CD4-positive, alpha-beta T cell (primary cell): Measurements from ENCODE around the gene ZNF888. TPM values are rescaled to one million over a fixed set of nuclear protein-coding genes. Genes with fewer than 3 reads are reported as not detected.
"Not testable (repeated sequence)": the region's sequence is repeated elsewhere in the genome, so short reads cannot be mapped to it uniquely, and the experiment has no call there.

Experiments
- ATAC-seq: fragments of 200-7000 bp; cut with Tn5 transposase; one replicate; pipeline ENCODE4 v1.10.0; 2022; ENCODE audit warnings: mild to moderate bottlenecking; ENCODE audit not compliant: poor library complexity
- CTCF ChIA-PET: fragments of 350-600 bp; sonication (Branson Sonifier 250); formaldehyde crosslinking; loops from one replicate; lab custom pipeline; 2021; ENCODE audit warnings: antibody characterized with exemption, inconsistent platforms; lab: Charles Lee
- POLR2A ChIA-PET: fragments of 350-600 bp; sonication (Branson Sonifier 250); formaldehyde crosslinking; loops from one replicate; lab custom pipeline; 2021; ENCODE audit warnings: antibody characterized with exemption, inconsistent platforms; lab: Charles Lee
- DNase-seq, 14 experiments: peaks; one replicate each; pipeline ENCODE4 v3.0.0-alpha.2; 2013 to 2020; ENCODE audit warnings: mixed read lengths in 2 of 14
- H3K27ac ChIP-seq, 2 donors: one replicate each; pipeline versions ENCODE4 v1.5.1 to v1.7.0; 2013; ENCODE audit warnings: low read length in 2 of 2, low read depth in 1 of 2, mild to moderate bottlenecking in 1 of 2
- H3K27me3 ChIP-seq, 2 experiments: 1 replicate in 1 of 2; 2 replicates in 1 of 2; pipeline versions ENCODE4 v1.6.1 to v1.7.0; 2013; ENCODE audit warnings: low read length in 2 of 2, control low read depth in 1 of 2, mild to moderate bottlenecking in 1 of 2, moderate library complexity in 1 of 2; ENCODE audit not compliant: insufficient read depth in 2 of 2, control insufficient read depth in 1 of 2
- H3K36me3 ChIP-seq: one replicate; pipeline ENCODE4 v1.6.1; 2013; ENCODE audit warnings: low read length, control low read depth; ENCODE audit not compliant: insufficient read depth
- H3K4me1 ChIP-seq: one replicate; pipeline ENCODE4 v1.6.1; 2013; ENCODE audit warnings: low read length, control low read depth; ENCODE audit not compliant: insufficient read depth
- H3K4me3 ChIP-seq: one replicate; pipeline ENCODE4 v1.5.1; 2013; ENCODE audit warnings: mild to moderate bottlenecking, low read length, moderate library complexity
- H3K9me3 ChIP-seq, 2 experiments: 1 replicate in 1 of 2; 2 replicates in 1 of 2; pipeline versions ENCODE4 v1.6.1 to v1.7.0; 2013; ENCODE audit warnings: low read length in 2 of 2, mild to moderate bottlenecking in 2 of 2, control low read depth in 1 of 2, moderate library complexity in 1 of 2; ENCODE audit not compliant: control insufficient read depth in 1 of 2, insufficient read depth in 1 of 2
- H3K27ac Mint-ChIP-seq: one replicate; pipeline ENCODE4 v1.8.0; 2020; ENCODE audit warnings: mixed read lengths
- H3K27me3 Mint-ChIP-seq: one replicate; pipeline ENCODE4 v1.8.0; 2021; ENCODE audit warnings: mixed read lengths
- H3K36me3 Mint-ChIP-seq: one replicate; pipeline ENCODE4 v1.8.0; 2021; ENCODE audit warnings: low read depth, mixed read lengths
- H3K4me1 Mint-ChIP-seq: one replicate; pipeline ENCODE4 v1.8.0; 2021; ENCODE audit warnings: low read depth, mixed read lengths
- H3K4me3 Mint-ChIP-seq: one replicate; pipeline ENCODE4 v1.8.0; 2020; ENCODE audit warnings: mild to moderate bottlenecking, mixed read lengths
- H3K9me3 Mint-ChIP-seq: one replicate; pipeline ENCODE4 v1.8.0; 2020; ENCODE audit warnings: mixed read lengths
- intact Hi-C, 2 experiments: fragments of 100-400 bp; cut with DNase I in 1 of 2; cut with micrococcal nuclease in 1 of 2; formaldehyde crosslinking; loops; one replicate each; pipeline versions ENCODE4 v1.15.1 to v1.9.0; 2023 to 2025; cut with DNase I, micrococcal nuclease
- total RNA-seq, 174 experiments: library from RNA in 2 of 174; stranded (reverse) in 2 of 174; gene quantifications; one replicate each; pipeline ENCODE4 v1.2.3 and lab custom pipeline; 2021 to 2026
- TF ChIP-seq, protein P1 (sequence below): fragments of 200-600 bp; IDR thresholded peaks from one replicate; pipeline ENCODE4 v1.8.0; 2022; ENCODE audit warnings: antibody characterized with exemption, mild to moderate bottlenecking

The ZNF888 gene
- total RNA-seq, 2 experiments from 2014 or later = 2.5 to 3.0 TPM

DNA sequence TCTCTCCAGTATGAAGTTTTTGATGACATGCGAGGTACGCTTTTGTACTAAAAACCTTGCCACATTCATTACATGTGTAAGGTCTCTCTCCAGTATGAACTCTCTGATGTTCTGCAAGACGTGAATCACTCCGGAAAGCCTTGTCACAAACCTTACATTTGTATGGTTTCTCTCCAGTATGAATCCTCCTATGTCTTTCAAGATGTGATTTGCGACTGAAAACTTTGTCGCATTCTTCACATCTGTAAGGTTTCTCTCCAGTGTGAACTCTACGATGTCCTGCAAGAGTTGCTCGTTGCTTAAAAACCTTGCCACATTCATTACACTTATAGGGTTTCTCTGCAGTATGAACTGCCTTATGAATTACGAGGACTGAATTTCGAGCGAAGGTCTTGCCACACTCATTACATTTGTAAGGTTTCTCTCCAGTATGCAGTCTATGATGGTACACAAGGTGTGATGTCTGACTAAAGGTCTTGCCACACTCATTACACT, 42.3 kb downstream of the ZNF888 start:
- POLR2A ChIA-PET = no interaction called here

DNA sequence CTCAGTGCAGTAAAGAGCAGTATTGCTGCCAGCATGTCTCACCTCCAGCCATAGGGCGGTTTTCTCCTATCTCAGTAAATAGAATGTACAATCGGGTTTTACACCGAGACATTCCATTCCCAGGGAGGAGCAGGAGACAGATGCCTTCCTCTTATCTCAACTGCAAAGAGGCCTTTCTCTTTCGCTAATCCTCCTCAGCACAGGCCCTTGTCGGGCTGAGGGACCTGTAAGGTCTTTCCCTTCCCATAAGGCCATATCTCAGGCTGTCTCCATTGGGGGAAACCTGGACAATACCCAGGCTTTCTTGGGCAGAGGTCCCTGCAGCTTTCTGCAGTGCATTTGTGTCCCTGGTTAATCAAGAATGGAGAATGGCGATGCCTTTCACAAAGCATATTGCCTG, 50.2 kb downstream of the ZNF888 start:
- peaks cover 27 to 33% of the 10 kb centered on the region in 2 experiments for H3K9me3 ChIP-seq
- H3K36me3 ChIP-seq, POLR2A ChIA-PET, H3K4me1 Mint-ChIP-seq, intact Hi-C loops, H3K27me3 Mint-ChIP-seq, H3K27ac ChIP-seq, H3K4me3 ChIP-seq, H3K27me3 ChIP-seq, CTCF ChIA-PET, ATAC-seq, DNase-seq, H3K27ac Mint-ChIP-seq, H3K4me3 Mint-ChIP-seq, H3K4me1 ChIP-seq, H3K9me3 Mint-ChIP-seq: not testable (repeated sequence)
- peaks cover 67% of the 10 kb centered on the region for H3K36me3 Mint-ChIP-seq

More for the DNA sequence above, 42.3 kb downstream of the ZNF888 start:
- no peak overlapping the region for H3K4me3 ChIP-seq
- H3K9me3 ChIP-seq = peaks cover 55 to 86% of the 10 kb centered on the region in 2 experiments
- H3K4me1 ChIP-seq = no peaks in the 10 kb centered on the region
- Mint-ChIP-seq H3K36me3 (peaks cover 93% of the 10 kb centered on the region), H3K27me3 (no peaks in the 10 kb centered on the region), H3K4me3 (no peak overlapping the region), H3K27ac (no peak overlapping the region), H3K4me1 (no peaks in the 10 kb centered on the region), H3K9me3 (peaks cover 23% of the 10 kb centered on the region)
- peaks cover 42% of the 10 kb centered on the region for H3K36me3 ChIP-seq
- H3K27me3 ChIP-seq = no peaks in the 10 kb centered on the region
- CTCF ChIA-PET = no interaction called here
- ATAC-seq (no peak), DNase-seq (no peak)
- intact Hi-C loops = no loop called here
- no peak overlapping the region for H3K27ac ChIP-seq
- TF ChIP-seq, protein P1, sequence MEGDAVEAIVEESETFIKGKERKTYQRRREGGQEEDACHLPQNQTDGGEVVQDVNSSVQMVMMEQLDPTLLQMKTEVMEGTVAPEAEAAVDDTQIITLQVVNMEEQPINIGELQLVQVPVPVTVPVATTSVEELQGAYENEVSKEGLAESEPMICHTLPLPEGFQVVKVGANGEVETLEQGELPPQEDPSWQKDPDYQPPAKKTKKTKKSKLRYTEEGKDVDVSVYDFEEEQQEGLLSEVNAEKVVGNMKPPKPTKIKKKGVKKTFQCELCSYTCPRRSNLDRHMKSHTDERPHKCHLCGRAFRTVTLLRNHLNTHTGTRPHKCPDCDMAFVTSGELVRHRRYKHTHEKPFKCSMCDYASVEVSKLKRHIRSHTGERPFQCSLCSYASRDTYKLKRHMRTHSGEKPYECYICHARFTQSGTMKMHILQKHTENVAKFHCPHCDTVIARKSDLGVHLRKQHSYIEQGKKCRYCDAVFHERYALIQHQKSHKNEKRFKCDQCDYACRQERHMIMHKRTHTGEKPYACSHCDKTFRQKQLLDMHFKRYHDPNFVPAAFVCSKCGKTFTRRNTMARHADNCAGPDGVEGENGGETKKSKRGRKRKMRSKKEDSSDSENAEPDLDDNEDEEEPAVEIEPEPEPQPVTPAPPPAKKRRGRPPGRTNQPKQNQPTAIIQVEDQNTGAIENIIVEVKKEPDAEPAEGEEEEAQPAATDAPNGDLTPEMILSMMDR = no peak

DNA sequence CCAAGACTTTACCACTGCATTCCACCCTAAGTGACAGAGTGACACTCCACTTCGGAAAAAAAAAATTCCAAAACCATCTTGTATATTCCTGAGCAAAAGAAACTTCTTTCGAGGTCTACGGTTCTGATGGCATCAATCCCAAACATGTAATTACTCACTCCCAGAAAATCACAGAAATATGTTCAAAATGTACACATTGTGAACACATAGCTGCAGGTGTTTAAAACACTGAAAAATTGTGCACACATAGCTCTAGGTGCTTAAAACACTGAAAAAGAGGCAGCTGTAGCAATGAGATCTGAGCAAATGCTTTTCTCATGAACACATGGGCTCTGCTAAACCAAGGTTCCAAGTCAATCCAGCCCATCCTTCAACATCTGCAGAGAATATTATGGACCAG, 51.8 kb downstream of the ZNF888 start:
- H3K4me1 Mint-ChIP-seq = no peaks in the 10 kb centered on the region
- H3K4me1 ChIP-seq = no peaks in the 10 kb centered on the region
- H3K9me3 ChIP-seq = peaks cover 12 to 31% of the 10 kb centered on the region in 2 experiments
- H3K27me3 ChIP-seq = no peaks in the 10 kb centered on the region
- intact Hi-C loops = no loop called here
- POLR2A ChIA-PET = no interaction called here
- ATAC-seq (no peak), DNase-seq (no peak)
- H3K27me3 Mint-ChIP-seq = no peaks in the 10 kb centered on the region
- no peak overlapping the region for H3K27ac Mint-ChIP-seq
- no peaks in the 10 kb centered on the region for H3K36me3 ChIP-seq
- no peak overlapping the region for H3K27ac ChIP-seq
- no peaks in the 10 kb centered on the region for H3K9me3 Mint-ChIP-seq
- CTCF ChIA-PET = no interaction called here
- no peak overlapping the region for H3K4me3 Mint-ChIP-seq
- no peak overlapping the region for H3K4me3 ChIP-seq
- peaks cover 58% of the 10 kb centered on the region for H3K36me3 Mint-ChIP-seq
- TF ChIP-seq, protein P1 = no peak

DNA sequence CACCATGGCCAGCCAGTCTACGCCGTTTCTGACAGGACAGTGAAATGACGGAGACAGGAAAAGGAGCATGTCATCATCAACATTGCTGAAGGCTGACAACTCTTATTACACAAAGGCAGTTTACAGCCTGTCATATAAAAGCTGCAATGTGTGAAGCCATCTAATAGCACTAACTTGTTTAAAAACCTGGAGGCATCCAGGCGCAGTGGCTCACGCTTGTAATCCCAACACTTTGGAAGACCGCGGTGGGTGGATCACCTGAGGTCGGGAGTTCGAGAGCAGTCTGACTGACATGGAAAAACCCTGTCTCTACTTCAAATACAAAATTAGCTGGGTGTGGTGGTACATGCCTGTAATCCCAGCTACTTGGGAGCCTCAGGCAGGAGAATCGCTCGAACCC, 55.2 kb downstream of the ZNF888 start:
- H3K27ac Mint-ChIP-seq, H3K4me1 Mint-ChIP-seq, H3K9me3 Mint-ChIP-seq, DNase-seq, H3K4me3 Mint-ChIP-seq, H3K36me3 ChIP-seq, H3K27ac ChIP-seq, ATAC-seq, H3K4me1 ChIP-seq, POLR2A ChIA-PET, CTCF ChIA-PET, H3K4me3 ChIP-seq, H3K27me3 ChIP-seq, H3K27me3 Mint-ChIP-seq: not testable (repeated sequence)
- H3K9me3 ChIP-seq = peaks cover 0 to 30% of the 10 kb centered on the region in 2 experiments
- H3K36me3 Mint-ChIP-seq = peaks cover 26% of the 10 kb centered on the region
- intact Hi-C loops = loop anchor here in 1 of 2 experiments (10.0 kb wide), 1 partner anchor 987 kb away; no protein-coding TSS in a partner anchor

DNA sequence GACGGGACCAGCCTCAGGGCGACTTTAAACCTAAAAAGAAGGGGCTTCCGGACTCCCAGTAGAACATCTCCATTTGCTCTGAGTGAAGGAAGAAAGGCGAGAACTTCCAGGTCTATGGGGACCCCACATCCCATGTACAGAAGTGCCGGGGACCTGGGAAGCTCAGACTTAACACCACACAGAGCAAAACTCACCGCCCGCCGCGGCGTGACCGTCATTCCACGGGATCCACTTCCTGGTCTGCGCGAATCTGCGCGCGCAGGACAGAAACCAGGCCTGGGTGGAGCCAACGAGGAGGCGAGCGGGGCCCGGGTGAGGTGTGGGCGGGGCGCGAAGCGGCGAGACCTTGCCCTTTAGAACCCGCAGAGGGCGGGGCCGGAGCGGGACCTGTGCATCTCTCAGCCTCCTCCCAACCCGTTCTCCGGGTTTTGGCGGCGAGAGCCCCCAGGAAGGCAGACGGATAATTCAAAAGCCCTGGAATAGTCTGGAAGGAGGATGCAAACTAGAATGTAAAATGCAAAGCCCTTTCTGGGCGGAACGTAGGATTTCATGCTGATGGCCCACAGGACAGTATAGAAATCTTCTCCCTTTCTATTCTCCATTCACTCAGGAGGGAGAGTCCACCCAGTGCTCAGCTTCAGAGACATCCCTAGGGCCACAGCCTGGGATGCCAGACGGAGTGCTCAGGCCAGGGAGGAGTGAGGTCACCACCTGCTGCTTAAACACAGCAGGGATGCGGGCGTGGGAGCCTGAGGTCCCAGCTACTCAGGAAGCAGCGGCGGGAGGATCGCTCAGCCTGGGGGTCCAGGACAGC, 65.6 kb downstream of the ZNF888 start, which contains the start of gene ZNF468:
Gene ZNF468, minus strand, starts transcription at position 242 of the 814 bp plus-strand sequence. CDS start 3,347 bp downstream, outside the sequence.
- peaks cover 0 to 11% of the 10 kb centered on the region in 2 experiments for H3K9me3 ChIP-seq
- Mint-ChIP-seq H3K27ac (peak within 1 kb of the TSS; percentile 87), H3K4me3 (peak within 1 kb of the TSS; percentile 96), H3K4me1 (peaks cover 33% of the 10 kb centered on the region), H3K36me3 (peaks cover 50% of the 10 kb centered on the region)
- CTCF ChIA-PET, H3K27me3 Mint-ChIP-seq, H3K27me3 ChIP-seq, H3K9me3 Mint-ChIP-seq, POLR2A ChIA-PET: not testable (repeated sequence)
- H3K4me3 ChIP-seq = peak within 1 kb of the TSS; percentile 63
- ATAC-seq (peak; percentile 99), DNase-seq (peak; percentile 49 to 86 (median 62))
- H3K36me3 ChIP-seq = peaks cover 14% of the 10 kb centered on the region
- H3K27ac ChIP-seq = peak within 1 kb of the TSS in 1 of 2 donors; percentile 48
- intact Hi-C loops = loop anchor here in 1 of 2 experiments (2.0 to 10.0 kb wide), 2 partner anchors 69 to 333 kb away; partner anchors contain the start of gene ZNF808
- H3K4me1 ChIP-seq = peaks cover 11% of the 10 kb centered on the region
